HEK293 (cell line): ENCODE measurements around the gene TACC2.

Experiments used
- PRDM1 ChIP-seq: fragments of 450-650 bp; formaldehyde crosslinking; IDR thresholded peaks from 2 replicates; pipeline ENCODE4; 2016; ENCODE audit warnings: missing biosample characterization, missing genetic modification characterization
- REPIN1 ChIP-seq: fragments of 450-650 bp; formaldehyde crosslinking; IDR thresholded peaks from 2 replicates; pipeline ENCODE4 v1.5.1; 2017; ENCODE audit warnings: missing biosample characterization, missing genetic modification characterization, low read depth
- ZBTB7A ChIP-seq: fragments of 450-650 bp; formaldehyde crosslinking; IDR thresholded peaks from 2 replicates; pipeline ENCODE4 v1.5.1; 2016; ENCODE audit warnings: low read depth, missing biosample characterization, missing genetic modification characterization
- ZFP41 ChIP-seq: fragments of 450-650 bp; formaldehyde crosslinking; IDR thresholded peaks from 2 replicates; pipeline ENCODE4 v1.5.1; 2016; ENCODE audit warnings: missing biosample characterization, missing genetic modification characterization, borderline replicate concordance
- ZNF132 ChIP-seq: fragments of 450-650 bp; formaldehyde crosslinking; IDR thresholded peaks from 2 replicates; pipeline ENCODE4 v1.5.1; 2017; ENCODE audit warnings: missing biosample characterization, missing genetic modification characterization, borderline replicate concordance
- ZNF138 ChIP-seq: fragments of 450-650 bp; formaldehyde crosslinking; IDR thresholded peaks from 2 replicates; pipeline ENCODE4 v1.5.1; 2016; ENCODE audit warnings: missing biosample characterization, missing genetic modification characterization, borderline replicate concordance
- ZNF140 ChIP-seq: fragments of 450-650 bp; formaldehyde crosslinking; IDR thresholded peaks from 2 replicates; pipeline ENCODE4 v1.5.1; 2016; ENCODE audit warnings: missing biosample characterization, missing genetic modification characterization
- ZNF501 ChIP-seq: fragments of 450-650 bp; formaldehyde crosslinking; IDR thresholded peaks from 2 replicates; pipeline ENCODE4 v1.5.1; 2016; ENCODE audit warnings: missing biosample characterization, missing genetic modification characterization
- ZNF530 ChIP-seq: fragments of 450-650 bp; formaldehyde crosslinking; IDR thresholded peaks from 2 replicates; pipeline ENCODE4 v1.5.1; 2016; ENCODE audit warnings: low read depth, missing biosample characterization, missing genetic modification characterization
- ZNF549 ChIP-seq: fragments of 450-650 bp; IDR thresholded peaks from 2 replicates; pipeline ENCODE4 v1.5.1; 2018; ENCODE audit warnings: missing biosample characterization, missing genetic modification characterization, mild to moderate bottlenecking, inconsistent platforms, moderate library complexity
- ZNF571 ChIP-seq: fragments of 450-650 bp; formaldehyde crosslinking; IDR thresholded peaks from 2 replicates; pipeline ENCODE4 v1.5.0; 2017; ENCODE audit warnings: missing biosample characterization, missing genetic modification characterization
- ZNF610 ChIP-seq: fragments of 450-650 bp; formaldehyde crosslinking; IDR thresholded peaks from 2 replicates; pipeline ENCODE4 v1.5.1; 2016; ENCODE audit warnings: missing biosample characterization, missing genetic modification characterization, borderline replicate concordance
- ZNF701 ChIP-seq: fragments of 450-650 bp; formaldehyde crosslinking; IDR thresholded peaks from 2 replicates; pipeline ENCODE4 v1.5.1; 2016; ENCODE audit warnings: missing biosample characterization, missing genetic modification characterization
- ZNF777 ChIP-seq: fragments of 450-650 bp; formaldehyde crosslinking; IDR thresholded peaks from 2 replicates; pipeline ENCODE4 v1.5.1; 2017; ENCODE audit warnings: missing biosample characterization, missing genetic modification characterization, borderline replicate concordance
- ZSCAN30 ChIP-seq: fragments of 450-650 bp; IDR thresholded peaks from 2 replicates; pipeline ENCODE4 v1.5.1; 2018; ENCODE audit warnings: missing biosample characterization, mild to moderate bottlenecking, missing genetic modification characterization, moderate library complexity
- TF ChIP-seq, protein P1 (sequence below): fragments of 450-650 bp; formaldehyde crosslinking; IDR thresholded peaks from 2 replicates; pipeline ENCODE4 v1.5.1; 2016; ENCODE audit warnings: missing biosample characterization, missing genetic modification characterization, borderline replicate concordance
- TF ChIP-seq, protein P2 (sequence below): fragments of 450-650 bp; IDR thresholded peaks from 2 replicates; pipeline ENCODE4 v1.5.1; 2018; ENCODE audit warnings: missing biosample characterization, missing genetic modification characterization
- TF ChIP-seq, protein P3 (sequence below): fragments of 450-650 bp; formaldehyde crosslinking; IDR thresholded peaks from 2 replicates; pipeline ENCODE4 v1.5.1; 2016; ENCODE audit warnings: missing biosample characterization, missing genetic modification characterization, borderline replicate concordance
- TF ChIP-seq, protein P4 (sequence below): fragments of 450-650 bp; formaldehyde crosslinking; IDR thresholded peaks from 2 replicates; pipeline ENCODE4 v1.5.1; 2016; ENCODE audit warnings: missing biosample characterization, missing genetic modification characterization

TACC2 gene

DNA sequence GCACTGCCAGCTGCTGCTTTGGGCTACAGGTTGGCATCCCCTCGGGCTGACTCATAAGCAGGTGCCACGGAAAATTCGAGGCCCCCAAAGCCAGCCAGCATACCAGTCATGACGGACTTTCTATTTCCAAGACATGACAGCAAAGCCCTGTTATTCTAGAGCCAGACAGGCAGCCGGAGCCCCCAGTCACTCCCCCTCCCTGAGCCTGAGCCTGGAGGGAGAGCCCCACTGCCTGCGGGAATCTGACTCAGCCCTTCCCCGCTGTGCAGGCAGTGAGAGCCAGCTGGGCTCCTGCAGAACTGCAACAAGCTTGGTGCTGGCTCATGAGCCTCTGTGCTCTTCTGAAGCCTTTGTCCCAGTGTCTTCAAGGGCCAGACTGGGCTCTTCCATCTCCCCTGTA, 297.9 kb downstream of the TACC2 start (continued):
- TF ChIP-seq, protein P1, sequence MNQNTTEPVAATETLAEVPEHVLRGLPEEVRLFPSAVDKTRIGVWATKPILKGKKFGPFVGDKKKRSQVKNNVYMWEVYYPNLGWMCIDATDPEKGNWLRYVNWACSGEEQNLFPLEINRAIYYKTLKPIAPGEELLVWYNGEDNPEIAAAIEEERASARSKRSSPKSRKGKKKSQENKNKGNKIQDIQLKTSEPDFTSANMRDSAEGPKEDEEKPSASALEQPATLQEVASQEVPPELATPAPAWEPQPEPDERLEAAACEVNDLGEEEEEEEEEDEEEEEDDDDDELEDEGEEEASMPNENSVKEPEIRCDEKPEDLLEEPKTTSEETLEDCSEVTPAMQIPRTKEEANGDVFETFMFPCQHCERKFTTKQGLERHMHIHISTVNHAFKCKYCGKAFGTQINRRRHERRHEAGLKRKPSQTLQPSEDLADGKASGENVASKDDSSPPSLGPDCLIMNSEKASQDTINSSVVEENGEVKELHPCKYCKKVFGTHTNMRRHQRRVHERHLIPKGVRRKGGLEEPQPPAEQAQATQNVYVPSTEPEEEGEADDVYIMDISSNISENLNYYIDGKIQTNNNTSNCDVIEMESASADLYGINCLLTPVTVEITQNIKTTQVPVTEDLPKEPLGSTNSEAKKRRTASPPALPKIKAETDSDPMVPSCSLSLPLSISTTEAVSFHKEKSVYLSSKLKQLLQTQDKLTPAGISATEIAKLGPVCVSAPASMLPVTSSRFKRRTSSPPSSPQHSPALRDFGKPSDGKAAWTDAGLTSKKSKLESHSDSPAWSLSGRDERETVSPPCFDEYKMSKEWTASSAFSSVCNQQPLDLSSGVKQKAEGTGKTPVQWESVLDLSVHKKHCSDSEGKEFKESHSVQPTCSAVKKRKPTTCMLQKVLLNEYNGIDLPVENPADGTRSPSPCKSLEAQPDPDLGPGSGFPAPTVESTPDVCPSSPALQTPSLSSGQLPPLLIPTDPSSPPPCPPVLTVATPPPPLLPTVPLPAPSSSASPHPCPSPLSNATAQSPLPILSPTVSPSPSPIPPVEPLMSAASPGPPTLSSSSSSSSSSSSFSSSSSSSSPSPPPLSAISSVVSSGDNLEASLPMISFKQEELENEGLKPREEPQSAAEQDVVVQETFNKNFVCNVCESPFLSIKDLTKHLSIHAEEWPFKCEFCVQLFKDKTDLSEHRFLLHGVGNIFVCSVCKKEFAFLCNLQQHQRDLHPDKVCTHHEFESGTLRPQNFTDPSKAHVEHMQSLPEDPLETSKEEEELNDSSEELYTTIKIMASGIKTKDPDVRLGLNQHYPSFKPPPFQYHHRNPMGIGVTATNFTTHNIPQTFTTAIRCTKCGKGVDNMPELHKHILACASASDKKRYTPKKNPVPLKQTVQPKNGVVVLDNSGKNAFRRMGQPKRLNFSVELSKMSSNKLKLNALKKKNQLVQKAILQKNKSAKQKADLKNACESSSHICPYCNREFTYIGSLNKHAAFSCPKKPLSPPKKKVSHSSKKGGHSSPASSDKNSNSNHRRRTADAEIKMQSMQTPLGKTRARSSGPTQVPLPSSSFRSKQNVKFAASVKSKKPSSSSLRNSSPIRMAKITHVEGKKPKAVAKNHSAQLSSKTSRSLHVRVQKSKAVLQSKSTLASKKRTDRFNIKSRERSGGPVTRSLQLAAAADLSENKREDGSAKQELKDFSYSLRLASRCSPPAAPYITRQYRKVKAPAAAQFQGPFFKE, result no peak
- TF ChIP-seq, protein P2, sequence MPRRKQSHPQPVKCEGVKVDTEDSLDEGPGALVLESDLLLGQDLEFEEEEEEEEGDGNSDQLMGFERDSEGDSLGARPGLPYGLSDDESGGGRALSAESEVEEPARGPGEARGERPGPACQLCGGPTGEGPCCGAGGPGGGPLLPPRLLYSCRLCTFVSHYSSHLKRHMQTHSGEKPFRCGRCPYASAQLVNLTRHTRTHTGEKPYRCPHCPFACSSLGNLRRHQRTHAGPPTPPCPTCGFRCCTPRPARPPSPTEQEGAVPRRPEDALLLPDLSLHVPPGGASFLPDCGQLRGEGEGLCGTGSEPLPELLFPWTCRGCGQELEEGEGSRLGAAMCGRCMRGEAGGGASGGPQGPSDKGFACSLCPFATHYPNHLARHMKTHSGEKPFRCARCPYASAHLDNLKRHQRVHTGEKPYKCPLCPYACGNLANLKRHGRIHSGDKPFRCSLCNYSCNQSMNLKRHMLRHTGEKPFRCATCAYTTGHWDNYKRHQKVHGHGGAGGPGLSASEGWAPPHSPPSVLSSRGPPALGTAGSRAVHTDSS (tag by site-specific recombination), result no peak
- TF ChIP-seq ZNF501 (tag by site-specific recombination) (no peak), PRDM1 (tag by site-specific recombination) (peak; percentile 47; the same call in 1 of the 2 replicates), ZFP41 (tag by site-specific recombination) (no peak), ZNF777 (tag by site-specific recombination) (no peak), ZNF610 (tag by site-specific recombination) (no peak), ZSCAN30 (no peak), ZNF701 (tag by site-specific recombination) (no peak), ZNF132 (tag by site-specific recombination) (no peak), REPIN1 (tag by site-specific recombination) (no peak), ZNF140 (no peak), ZNF530 (tag by site-specific recombination) (no peak), ZNF549 (no peak), ZNF571 (tag by site-specific recombination) (no peak), ZNF138 (tag by site-specific recombination) (no peak), ZBTB7A (tag by site-specific recombination) (no peak)
- TF ChIP-seq, protein P3, sequence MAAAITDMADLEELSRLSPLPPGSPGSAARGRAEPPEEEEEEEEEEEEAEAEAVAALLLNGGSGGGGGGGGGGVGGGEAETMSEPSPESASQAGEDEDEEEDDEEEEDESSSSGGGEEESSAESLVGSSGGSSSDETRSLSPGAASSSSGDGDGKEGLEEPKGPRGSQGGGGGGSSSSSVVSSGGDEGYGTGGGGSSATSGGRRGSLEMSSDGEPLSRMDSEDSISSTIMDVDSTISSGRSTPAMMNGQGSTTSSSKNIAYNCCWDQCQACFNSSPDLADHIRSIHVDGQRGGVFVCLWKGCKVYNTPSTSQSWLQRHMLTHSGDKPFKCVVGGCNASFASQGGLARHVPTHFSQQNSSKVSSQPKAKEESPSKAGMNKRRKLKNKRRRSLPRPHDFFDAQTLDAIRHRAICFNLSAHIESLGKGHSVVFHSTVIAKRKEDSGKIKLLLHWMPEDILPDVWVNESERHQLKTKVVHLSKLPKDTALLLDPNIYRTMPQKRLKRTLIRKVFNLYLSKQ (tag by site-specific recombination), result no peak
- TF ChIP-seq, protein P4, sequence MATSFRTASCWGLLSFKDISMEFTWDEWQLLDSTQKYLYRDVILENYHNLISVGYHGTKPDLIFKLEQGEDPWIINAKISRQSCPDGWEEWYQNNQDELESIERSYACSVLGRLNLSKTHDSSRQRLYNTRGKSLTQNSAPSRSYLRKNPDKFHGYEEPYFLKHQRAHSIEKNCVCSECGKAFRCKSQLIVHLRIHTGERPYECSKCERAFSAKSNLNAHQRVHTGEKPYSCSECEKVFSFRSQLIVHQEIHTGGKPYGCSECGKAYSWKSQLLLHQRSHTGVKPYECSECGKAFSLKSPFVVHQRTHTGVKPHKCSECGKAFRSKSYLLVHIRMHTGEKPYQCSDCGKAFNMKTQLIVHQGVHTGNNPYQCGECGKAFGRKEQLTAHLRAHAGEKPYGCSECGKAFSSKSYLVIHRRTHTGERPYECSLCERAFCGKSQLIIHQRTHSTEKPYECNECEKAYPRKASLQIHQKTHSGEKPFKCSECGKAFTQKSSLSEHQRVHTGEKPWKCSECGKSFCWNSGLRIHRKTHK (tag by site-specific recombination), result no peak
- TF ChIP-seq, all 188 proteins: peak for 11
